Hematopoietic multipotent progenitor cell treated with erythropoietin and hydrocortisone succinate and interleukin-3 and kit ligand, for 8 days (in vitro differentiated cells): ENCODE results near the gene PACSIN1.

Source experiments
- DNase-seq: peaks from one replicate; pipeline ENCODE4 v3.0.0-alpha.2; 2015

The PACSIN1 gene

DNA sequence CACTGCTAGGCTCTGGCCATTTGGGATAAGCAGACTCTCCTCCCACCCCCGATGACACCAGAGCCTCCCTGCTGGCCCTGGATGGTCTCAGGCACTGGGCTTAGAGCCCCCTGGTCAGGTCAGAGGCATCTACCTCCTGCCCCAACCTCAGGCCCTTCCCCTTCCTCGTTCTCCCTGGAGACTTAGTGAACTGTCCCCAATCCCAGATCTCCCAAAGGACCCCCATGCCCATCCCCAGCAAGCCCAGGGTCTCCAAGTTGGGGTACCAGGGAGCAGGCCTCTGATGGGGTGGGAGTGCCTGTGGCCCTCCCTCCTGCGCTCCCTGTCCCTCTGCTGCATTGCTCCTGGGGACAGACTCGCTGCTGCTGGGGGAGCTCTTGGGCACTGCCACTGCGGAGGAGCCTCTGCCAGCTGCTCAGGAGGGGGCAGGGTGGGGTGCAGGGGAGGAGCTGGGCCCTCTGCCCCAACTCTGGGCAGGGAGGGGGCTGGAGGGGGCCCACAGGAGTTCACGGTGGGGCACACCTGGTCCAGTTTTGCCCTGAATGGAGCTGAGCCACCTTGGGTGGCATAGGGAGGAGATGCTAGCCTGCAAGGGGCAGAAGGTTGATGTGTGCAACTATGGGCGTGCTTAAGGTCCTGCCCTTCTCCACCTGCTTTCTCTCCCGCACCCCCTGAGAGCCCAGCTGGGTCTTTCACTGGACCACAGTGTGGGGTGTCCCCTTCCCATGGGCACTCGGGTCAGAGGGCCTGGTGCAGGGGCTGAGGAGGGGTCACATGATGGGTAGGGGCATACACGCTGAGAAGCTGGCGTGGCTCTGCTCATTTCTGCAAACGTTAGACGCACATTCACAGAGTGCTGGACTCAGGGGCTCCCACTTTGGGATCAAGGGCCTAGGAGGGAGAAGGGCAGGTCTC lies 49.9 kb downstream of the PACSIN1 start:
- no peak for DNase-seq

- no peak for DNase-seq
Observed at GRCh38 chr6:34516391-34517324, 50.8 kb downstream of the PACSIN1 start.

DNA sequence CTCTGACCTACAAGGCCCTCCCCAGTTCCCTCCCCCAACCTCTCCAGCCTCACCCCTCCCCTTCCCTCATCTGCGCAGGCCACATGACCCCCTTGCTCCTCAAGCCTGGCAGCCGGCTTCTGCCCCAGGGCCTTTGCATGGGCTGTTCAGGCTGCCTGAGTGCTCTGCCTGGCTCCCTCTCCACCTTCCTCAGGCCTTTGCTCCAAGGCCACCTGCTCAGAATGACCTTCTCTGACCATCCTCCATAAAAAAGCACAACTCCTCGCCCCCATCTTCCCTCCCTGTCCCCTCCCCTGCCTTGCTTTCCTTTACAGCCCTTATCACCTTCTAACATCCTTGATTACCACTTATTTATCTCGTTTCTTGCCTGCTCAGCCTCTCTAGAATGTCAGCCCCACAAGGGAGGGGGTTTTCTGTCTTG lies 51.6 kb downstream of the PACSIN1 start:
- DNase-seq = peak; percentile 44

DNA sequence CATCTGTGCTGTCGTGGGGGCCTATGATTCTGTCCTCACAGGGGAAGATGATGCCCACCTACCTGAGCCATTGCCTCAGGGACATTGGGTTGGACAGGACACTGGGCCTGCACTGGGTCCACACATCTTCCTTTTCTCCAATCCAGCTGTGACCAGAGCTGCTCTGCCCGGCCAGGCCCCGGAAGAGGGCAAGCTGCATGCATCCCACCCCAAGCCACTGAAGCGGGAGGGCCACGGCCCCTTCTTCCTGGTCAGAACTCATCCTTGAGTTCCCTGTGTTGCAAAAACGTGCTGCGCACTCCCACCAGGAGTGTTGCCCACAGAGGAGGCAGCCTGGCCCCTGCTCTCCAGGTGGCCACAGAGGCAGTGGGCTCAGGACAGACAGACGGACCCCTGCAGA lies 52.1 kb downstream of the PACSIN1 start:
- no peak for DNase-seq

- DNase-seq = no peak
Observed at GRCh38 chr6:34518669-34519365, 52.9 kb downstream of the PACSIN1 start.

GRCh38 chr6:34519971-34520644 lies 54.2 kb downstream of the PACSIN1 start:
- no peak for DNase-seq

GRCh38 chr6:34520645-34521462 lies 55.0 kb downstream of the PACSIN1 start:
- no peak for DNase-seq

DNA sequence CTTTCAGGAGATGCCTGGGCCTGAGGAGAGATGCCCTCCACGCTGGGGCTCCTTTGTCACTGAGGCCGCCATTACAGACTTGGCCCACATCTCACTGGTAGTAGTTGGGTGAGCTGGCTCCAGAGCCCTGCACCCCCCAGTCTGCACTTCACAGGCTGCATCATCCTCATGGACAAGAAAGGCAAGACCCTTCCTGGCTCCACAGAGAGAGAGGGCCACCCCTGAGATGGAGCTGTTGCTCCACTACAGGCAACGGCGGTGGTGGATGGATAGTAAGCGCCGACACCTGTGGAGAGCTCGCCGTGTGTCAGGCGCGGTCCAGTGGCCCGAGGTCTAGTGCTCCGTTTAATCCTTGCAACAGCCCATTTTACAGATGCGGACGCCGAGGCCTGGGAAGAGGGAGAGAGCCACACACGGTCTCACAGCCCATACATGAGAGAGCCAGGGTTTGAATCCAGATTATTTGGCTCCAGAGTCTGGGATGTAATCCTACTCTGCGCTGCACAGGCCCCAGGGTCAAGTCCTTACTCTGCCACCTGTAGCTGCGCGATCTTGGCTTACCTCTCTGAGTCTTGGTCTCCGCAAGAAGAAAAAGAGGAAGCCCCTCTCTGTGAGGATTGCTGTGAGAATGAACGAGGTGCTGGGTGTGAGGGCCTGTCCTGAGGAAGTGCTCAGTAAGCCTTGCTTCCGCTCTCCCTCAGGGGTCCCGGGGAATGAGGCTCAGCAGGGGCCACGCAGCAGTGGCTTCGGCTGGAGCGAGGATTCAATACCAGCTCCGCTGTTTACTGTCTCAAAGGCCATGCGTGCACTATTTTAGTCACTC lies 55.8 kb downstream of the PACSIN1 start:
- DNase-seq = no peak

DNA sequence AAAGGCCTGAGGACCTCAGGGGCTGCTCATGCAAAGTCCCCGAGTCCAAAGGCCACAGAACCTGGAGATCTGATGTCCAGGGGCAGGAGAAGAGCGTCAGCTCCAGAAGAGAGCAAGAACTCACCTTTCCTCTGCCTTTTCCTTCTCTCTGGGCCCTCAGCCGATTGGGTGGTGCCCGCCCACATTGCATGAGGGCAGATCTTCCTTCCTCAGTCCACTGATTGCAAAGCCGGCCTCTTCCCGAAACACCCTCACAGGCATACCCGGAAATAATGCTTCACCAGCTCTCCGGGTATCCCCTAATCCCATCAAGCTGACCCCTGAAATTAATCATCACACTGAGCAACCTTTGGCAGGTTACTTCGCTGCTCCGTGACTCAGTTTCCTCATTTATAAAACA lies 56.9 kb downstream of the PACSIN1 start:
- DNase-seq = no peak

- no peak for DNase-seq
Observed at GRCh38 chr6:34523441-34524206, 57.7 kb downstream of the PACSIN1 start.

- DNase-seq = peak; percentile 33
Observed at GRCh38 chr6:34524499-34524898, 58.6 kb downstream of the PACSIN1 start.

- DNase-seq = no peak
Observed at GRCh38 chr6:34524971-34525370, 59.1 kb downstream of the PACSIN1 start.

- DNase-seq = no peak
Observed at GRCh38 chr6:34525431-34526175, 59.7 kb downstream of the PACSIN1 start.

DNA sequence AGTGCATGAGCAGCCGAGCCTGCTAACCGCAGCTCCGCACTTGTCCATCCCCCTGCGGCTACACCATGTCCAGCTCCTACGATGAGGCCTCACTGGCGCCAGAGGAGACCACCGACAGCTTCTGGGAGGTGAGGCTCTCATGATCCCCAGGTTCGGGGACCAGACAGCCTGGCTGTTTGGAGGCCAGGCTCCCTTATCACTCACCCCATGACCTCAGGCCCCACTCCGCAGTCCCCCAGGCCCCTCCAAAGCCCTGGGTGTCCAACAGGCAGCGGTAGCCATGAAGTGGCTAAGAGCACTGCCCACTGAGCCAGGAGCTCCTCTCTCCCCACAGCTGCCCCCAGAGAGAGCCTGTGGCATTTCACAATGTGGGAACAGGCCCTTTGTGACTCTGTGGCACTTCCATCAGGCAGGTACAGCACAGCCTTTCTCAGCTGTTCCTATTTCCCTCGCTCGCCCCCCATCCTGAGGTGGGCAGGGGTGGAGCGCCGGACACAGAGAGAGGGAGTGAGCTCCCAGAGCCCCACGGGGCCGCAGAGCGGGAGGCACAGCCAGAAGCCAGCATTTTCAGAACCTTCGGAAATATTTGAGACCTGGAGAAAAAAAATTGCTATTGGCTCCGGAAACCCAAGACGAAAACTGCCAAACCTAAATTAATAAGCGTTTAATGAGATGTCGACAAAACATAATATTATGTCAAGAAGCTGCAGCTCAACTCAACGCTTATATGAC lies 60.5 kb downstream of the PACSIN1 start:
- no peak for DNase-seq

- peak; percentile 90 for DNase-seq
Observed at GRCh38 chr6:34526992-34527728, 61.3 kb downstream of the PACSIN1 start.

DNA sequence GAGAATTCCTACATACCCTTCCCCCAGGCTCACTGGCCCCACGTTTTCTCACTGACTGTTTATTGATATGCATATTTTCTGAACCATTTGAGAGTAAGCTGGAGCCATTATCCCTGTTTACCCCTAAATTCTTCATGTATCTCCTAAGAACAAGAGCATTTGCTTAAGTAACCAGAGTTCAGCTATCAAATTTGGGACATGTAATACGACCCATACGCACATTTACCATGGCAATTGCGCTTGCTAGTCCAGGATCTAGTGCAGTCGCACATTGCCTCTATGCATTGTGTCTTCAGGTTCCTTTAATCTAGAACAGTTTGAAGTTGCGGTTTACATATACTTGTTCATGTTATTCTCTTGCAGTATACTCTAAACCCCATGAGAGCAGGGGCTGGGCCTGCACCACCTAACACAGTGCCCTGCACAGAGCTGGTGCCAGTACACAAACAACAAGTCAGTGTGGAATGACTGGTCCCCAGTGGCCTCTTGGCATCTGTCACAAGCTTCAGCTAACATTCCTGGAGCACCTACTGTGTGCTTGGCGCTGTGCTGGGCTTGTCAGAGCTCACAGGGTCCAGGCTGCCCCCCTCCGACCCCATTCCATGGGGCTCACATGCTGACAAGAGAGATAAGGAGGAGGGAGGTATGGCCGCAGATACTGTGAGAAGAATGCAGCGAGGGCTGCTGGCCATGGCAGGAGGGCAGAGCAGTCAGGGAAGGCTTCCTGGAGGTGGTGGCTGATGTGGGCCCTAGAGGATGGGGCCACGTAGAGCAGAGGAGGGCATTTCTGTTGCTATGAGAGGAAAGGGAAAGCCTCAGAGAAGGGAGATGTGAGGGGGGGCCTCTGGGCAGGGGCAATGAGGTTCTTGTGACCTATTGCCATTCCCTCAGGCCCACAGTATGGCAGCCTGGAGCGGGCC lies 62.1 kb downstream of the PACSIN1 start:
- DNase-seq = no peak
